Prostate gland (tissue), 2 donors: ENCODE results near the gene CELF4. TPM values are rescaled to one million over a fixed set of nuclear protein-coding genes. Genes with fewer than 3 reads are reported as not detected.

Experiments
- DNase-seq: peaks from one replicate; pipeline ENCODE4 v3.0.0-alpha.2; 2019; ENCODE audit warnings: low spot score
- H3K27ac ChIP-seq, 2 donors: fragments of 200-600 bp; sonication (generic); 2 replicates each; pipeline ENCODE4 v1.5.1; 2017 to 2019
- H3K27me3 ChIP-seq: fragments of 200-600 bp; sonication (generic); replicated peaks from 2 replicates; pipeline ENCODE4 v1.5.1; 2019; ENCODE audit not compliant: insufficient read depth
- H3K36me3 ChIP-seq, 2 donors: fragments of 200-600 bp; sonication (generic); 1 replicate in 1 of 2; 2 replicates in 1 of 2; pipeline versions ENCODE4 v1.5.1 to v1.8.1; 2017 to 2019
- H3K4me1 ChIP-seq: fragments of 200-600 bp; sonication (generic); replicated peaks from 2 replicates; pipeline ENCODE4 v1.5.1; 2019
- H3K4me3 ChIP-seq, 2 donors: fragments of 200-600 bp; sonication (generic); 2 replicates each; pipeline ENCODE4 v1.5.1; 2017 to 2019
- H3K9me3 ChIP-seq: fragments of 200-600 bp; sonication (generic); 2 replicates; pipeline ENCODE4 v1.5.1; 2017
- POLR2A ChIP-seq: fragments of 450-650 bp; IDR thresholded peaks from one replicate; pipeline ENCODE4 v1.6.1; 2016; ENCODE audit warnings: antibody characterized with exemption, mild to moderate bottlenecking
- POLR2AphosphoS5 ChIP-seq: sonication (generic); formaldehyde crosslinking; IDR thresholded peaks from one replicate; pipeline ENCODE4 v1.6.1; 2017; ENCODE audit warnings: antibody characterized with exemption
- WGBS: methylation state at CpG from one replicate; pipeline ENCODE4 v1.1.5; 2018; 5-methylcytosine and 5-hydroxymethylcytosine counted together
- intact Hi-C: fragments of 100-400 bp; cut with DNase I; formaldehyde crosslinking; loops from one replicate; pipeline ENCODE4 v1.14.2; 2022
- total RNA-seq, 2 donors: library from RNA; depleted of rRNA; stranded (reverse); fragments of >200 nt; gene quantifications; one replicate each; pipeline ENCODE4 v1.1.0, GENCODE V29; 2016
- TF ChIP-seq, protein P1 (sequence below), 4 experiments: fragments of 200-600 bp in 2 of 4; fragments of 450-650 bp in 2 of 4; sonication (generic) in 2 of 4; IDR thresholded peaks; 1 replicate in 3 of 4; 2 replicates in 1 of 4; pipeline ENCODE4 v1.5.1; 2016 to 2019; ENCODE audit warnings: antibody characterized with exemption in 4 of 4, mild to moderate bottlenecking in 2 of 4, moderate library complexity in 2 of 4

CELF4 gene
- total RNA-seq, 2 donors from 2014 or later = 7.8 to 8.5 TPM

DNA sequence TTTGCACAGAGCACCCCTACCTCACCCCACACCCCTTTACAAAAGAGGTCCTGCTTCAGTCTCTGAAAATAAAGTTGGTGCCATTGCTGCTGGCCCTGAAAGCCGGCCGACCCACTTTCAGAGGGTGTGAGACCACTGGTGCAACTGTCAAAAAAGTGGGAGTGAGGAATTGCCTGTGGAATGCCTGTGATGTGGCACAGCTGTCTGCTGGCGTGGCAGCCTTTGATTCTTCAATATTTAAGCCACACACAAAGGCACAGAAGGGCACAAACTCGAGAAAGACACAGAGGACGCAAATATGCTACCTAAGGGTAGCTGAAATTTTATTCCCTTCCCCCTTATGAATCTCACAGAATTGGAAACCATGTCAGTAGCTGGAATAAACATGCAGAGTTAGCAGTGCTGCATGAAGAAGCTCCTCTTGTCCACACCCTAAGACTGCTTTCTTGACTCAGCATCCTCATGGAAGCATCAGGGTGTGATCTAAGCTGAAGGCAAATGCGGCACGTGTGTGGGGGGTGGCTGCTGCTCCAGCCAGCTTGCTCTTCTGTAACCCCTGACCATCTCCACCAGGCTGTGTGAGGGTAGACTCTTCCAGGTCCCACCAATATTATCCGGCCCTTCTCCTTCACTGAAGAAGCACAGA is 92.3 kb downstream of the CELF4 start:
- no peak overlapping the region for H3K27ac ChIP-seq
- 49% methylated on average over 8 of the region's 8 CpGs for whole genome bisulfite sequencing
- peaks cover 4% of the 10 kb centered on the region for H3K27me3 ChIP-seq
- no peaks in the 10 kb centered on the region for H3K36me3 ChIP-seq
- H3K4me3 ChIP-seq = no peak overlapping the region
- no peak for DNase-seq
- intact Hi-C loops = no loop called here
- no peaks in the 10 kb centered on the region for H3K4me1 ChIP-seq
- TF ChIP-seq, protein P1, sequence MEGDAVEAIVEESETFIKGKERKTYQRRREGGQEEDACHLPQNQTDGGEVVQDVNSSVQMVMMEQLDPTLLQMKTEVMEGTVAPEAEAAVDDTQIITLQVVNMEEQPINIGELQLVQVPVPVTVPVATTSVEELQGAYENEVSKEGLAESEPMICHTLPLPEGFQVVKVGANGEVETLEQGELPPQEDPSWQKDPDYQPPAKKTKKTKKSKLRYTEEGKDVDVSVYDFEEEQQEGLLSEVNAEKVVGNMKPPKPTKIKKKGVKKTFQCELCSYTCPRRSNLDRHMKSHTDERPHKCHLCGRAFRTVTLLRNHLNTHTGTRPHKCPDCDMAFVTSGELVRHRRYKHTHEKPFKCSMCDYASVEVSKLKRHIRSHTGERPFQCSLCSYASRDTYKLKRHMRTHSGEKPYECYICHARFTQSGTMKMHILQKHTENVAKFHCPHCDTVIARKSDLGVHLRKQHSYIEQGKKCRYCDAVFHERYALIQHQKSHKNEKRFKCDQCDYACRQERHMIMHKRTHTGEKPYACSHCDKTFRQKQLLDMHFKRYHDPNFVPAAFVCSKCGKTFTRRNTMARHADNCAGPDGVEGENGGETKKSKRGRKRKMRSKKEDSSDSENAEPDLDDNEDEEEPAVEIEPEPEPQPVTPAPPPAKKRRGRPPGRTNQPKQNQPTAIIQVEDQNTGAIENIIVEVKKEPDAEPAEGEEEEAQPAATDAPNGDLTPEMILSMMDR (IDR thresholded peaks at IDR 0.05) = no peak
- no peak for TF ChIP-seq POLR2A
- no peak for TF ChIP-seq POLR2AphosphoS5
- no peaks in the 10 kb centered on the region for H3K9me3 ChIP-seq

DNA sequence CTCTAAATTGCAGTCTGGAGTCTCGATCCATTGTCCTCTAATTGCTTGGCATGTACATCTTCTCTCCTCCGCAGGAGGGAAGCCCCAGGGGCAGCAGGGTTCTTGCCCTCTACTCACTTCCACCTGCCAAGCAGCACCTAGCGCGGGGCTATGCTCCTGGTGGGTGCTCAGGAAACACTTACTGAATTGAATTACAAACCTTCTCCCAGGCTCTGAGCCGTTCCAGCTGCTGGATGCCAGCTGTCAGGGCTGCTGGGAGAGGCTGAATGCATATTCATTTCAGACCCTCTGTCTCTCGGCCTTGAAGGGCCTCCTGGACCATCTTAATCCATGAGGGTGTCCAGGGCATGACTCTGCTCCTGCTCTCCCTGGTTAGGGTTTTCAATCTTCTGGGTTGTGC is 94.0 kb downstream of the CELF4 start:
- Histone ChIP-seq H3K4me1 (no peaks in the 10 kb centered on the region), H3K36me3 (no peaks in the 10 kb centered on the region), H3K4me3 (no peak overlapping the region), H3K27ac (no peak overlapping the region), H3K27me3 (no peaks in the 10 kb centered on the region), H3K9me3 (no peaks in the 10 kb centered on the region)
- no peak for DNase-seq
- TF ChIP-seq, protein P1 (IDR thresholded peaks at IDR 0.05) = no peak
- TF ChIP-seq POLR2A (no peak), POLR2AphosphoS5 (no peak)
- intact Hi-C loops = no loop called here
- 50% methylated on average over 6 of the region's 6 CpGs for WGBS

DNA sequence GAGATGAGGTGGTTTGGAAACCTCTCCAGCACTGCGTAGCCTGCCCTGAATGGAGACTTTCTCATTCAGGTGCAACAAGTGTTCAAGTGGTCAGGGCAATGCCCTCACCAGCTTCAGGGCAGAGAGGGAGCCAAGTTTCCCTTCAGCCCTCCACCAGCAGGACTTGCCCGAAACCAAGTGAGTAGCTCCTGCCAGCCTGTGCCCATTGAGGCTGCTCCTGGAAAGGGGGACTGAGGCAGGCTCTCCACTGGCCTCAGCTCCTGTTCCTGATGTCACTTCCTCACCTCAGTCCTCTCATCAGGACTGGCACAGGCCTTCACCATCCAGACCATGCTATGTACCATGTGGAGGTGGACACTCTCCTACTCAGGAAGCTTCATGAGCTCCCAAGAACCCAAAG is 94.6 kb downstream of the CELF4 start:
- no peak for DNase-seq
- H3K27ac ChIP-seq = no peak overlapping the region
- H3K4me1 ChIP-seq = no peaks in the 10 kb centered on the region
- no peaks in the 10 kb centered on the region for H3K27me3 ChIP-seq
- TF ChIP-seq, protein P1 (IDR thresholded peaks at IDR 0.05) = no peak
- TF ChIP-seq POLR2A = no peak
- no peak for TF ChIP-seq POLR2AphosphoS5
- no peaks in the 10 kb centered on the region for H3K36me3 ChIP-seq
- intact Hi-C loops = no loop called here
- H3K4me3 ChIP-seq = no peak overlapping the region
- no peaks in the 10 kb centered on the region for H3K9me3 ChIP-seq
- WGBS = 96% methylated on average over 2 of the region's 2 CpGs

DNA sequence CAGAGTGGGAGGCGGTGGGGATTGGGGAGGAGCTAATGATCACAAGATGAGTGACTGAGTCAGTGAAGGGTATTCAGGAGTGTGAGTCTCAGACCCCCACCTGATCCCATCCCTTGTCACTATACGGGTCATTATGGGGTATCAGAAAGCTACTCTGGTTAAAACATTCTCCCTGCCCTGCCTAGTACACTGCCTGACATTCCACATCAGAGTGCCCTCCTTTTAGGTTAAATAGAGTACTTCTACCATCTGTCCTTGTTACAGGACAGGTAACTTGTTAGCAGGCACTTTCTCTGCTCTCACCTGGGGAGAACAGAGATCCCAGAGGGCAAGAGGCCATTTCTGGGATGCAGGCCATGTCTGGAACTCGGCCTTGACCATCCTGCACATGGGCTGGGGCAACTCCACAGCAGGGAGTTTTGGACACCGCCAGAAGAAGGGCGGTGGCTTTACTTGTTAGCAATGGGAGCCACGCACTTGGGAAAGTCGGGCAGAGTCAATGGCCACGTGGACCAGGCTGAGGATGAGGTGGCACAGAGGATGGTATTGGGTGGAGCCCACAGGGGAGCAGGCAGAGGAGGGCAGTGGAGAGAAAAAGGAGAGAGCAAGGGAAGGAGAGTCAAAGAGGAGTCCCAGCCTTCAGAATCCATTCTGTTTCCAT is 98.5 kb downstream of the CELF4 start:
- TF ChIP-seq POLR2A = no peak
- no peak for TF ChIP-seq POLR2AphosphoS5
- TF ChIP-seq, protein P1 (IDR thresholded peaks at IDR 0.05) = no peak
- WGBS = 90% methylated on average over 8 of the region's 8 CpGs
- H3K27me3 ChIP-seq = no peaks in the 10 kb centered on the region
- no peaks in the 10 kb centered on the region for H3K9me3 ChIP-seq
- intact Hi-C loops = no loop called here
- H3K4me3 ChIP-seq = no peak overlapping the region
- H3K36me3 ChIP-seq = no peaks in the 10 kb centered on the region
- H3K27ac ChIP-seq = no peak overlapping the region
- H3K4me1 ChIP-seq = no peaks in the 10 kb centered on the region
- DNase-seq = no peak

DNA sequence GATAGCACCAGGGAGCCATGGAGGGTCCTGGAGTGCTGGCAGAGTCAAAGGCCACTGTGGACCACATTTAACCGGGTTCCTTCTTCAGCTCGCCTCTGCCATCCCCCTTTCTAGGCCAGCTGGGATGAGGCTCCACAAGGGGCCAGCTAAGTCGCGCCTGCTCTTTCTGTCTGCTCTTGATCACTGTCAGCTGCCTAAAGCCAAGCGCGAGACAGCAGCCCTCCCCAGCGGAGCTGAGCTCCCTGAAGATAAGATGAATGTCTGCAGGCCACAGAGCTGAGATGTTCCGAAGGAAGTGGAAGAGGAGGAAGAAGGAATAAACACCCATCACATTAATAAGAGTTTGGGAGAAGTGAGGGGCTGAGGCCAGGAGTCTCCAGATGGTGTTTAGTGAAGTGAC is 99.6 kb downstream of the CELF4 start:
- no peak overlapping the region for H3K4me3 ChIP-seq
- no peaks in the 10 kb centered on the region for H3K27me3 ChIP-seq
- intact Hi-C loops = no loop called here
- no peaks in the 10 kb centered on the region for H3K4me1 ChIP-seq
- TF ChIP-seq, protein P1 (IDR thresholded peaks at IDR 0.05) = no peak
- TF ChIP-seq POLR2AphosphoS5 = no peak
- no peak for TF ChIP-seq POLR2A
- H3K27ac ChIP-seq = no peak overlapping the region
- no peaks in the 10 kb centered on the region for H3K9me3 ChIP-seq
- DNase-seq = no peak
- no peaks in the 10 kb centered on the region for H3K36me3 ChIP-seq
- 39% methylated on average over 8 of the region's 8 CpGs for WGBS
